Activated CD4-positive, alpha-beta memory T cell treated with anti-CD3 and anti-CD28 coated beads for 36 hours (primary cell): Measurements from ENCODE around the gene SELENON. TPM values are rescaled to one million over a fixed set of nuclear protein-coding genes. Genes with fewer than 3 reads are reported as not detected.
A peak's percentile ranks its signal among the peaks of the same experiment; 100 is the strongest.

Experiments used
- CTCF ChIA-PET: fragments of 350-600 bp; sonication (Branson Sonifier 250); formaldehyde crosslinking; loops from one replicate; lab custom pipeline; 2021; ENCODE audit warnings: antibody characterized with exemption, inconsistent platforms; lab: Charles Lee
- POLR2A ChIA-PET: fragments of 350-600 bp; sonication (Branson Sonifier 250); formaldehyde crosslinking; loops from one replicate; lab custom pipeline; 2021; ENCODE audit warnings: antibody characterized with exemption; lab: Charles Lee
- DNase-seq: peaks from one replicate; pipeline ENCODE4 v3.0.0-alpha.2; 2020
- H3K27ac Mint-ChIP-seq: one replicate; pipeline ENCODE4 v1.8.0; 2021; ENCODE audit warnings: mixed read lengths
- H3K27me3 Mint-ChIP-seq: one replicate; pipeline ENCODE4 v1.8.0; 2021; ENCODE audit warnings: mixed read lengths
- H3K36me3 Mint-ChIP-seq: one replicate; pipeline ENCODE4 v1.8.0; 2021; ENCODE audit warnings: mixed read lengths
- H3K4me1 Mint-ChIP-seq: one replicate; pipeline ENCODE4 v1.8.0; 2021; ENCODE audit warnings: low read depth, mixed read lengths
- H3K4me3 Mint-ChIP-seq: one replicate; pipeline ENCODE4 v1.8.0; 2021; ENCODE audit warnings: mild to moderate bottlenecking, mixed read lengths
- H3K9me3 Mint-ChIP-seq: one replicate; pipeline ENCODE4 v1.8.0; 2021; ENCODE audit warnings: mixed read lengths
- intact Hi-C: fragments of 100-400 bp; cut with micrococcal nuclease; formaldehyde crosslinking; loops from one replicate; pipeline ENCODE4 v1.15.1; 2023
- total RNA-seq, 2 experiments: library from RNA; stranded (reverse); gene quantifications; one replicate each; pipeline ENCODE4 v1.2.3, GENCODE V29; 2021

SELENON gene
- total RNA-seq, 2 experiments from 2014 or later: 26.8 to 26.9 TPM

DNA sequence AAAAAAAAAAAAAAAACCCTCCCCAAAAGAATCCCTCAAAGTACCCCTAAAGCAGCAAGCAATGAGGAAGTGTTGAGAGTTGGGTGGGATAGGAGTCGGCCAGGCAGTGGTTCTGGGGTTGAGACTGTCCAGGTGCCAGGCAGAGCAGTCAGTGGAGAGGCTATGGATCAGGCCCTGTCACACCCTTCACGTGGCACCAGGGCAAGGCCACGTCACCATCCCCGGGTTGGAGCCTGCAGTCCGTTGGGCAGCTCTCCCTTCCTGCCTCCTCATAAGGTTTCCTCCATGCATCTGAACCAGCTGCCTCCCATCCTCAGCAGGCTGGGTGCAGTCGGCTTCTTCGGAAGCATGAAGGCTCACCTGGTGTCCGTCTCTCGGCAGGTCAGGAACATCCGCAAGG, 36.5 kb upstream of the SELENON start:
- ChIA-PET POLR2A (no interaction called here), CTCF (no interaction called here)
- Mint-ChIP-seq H3K36me3 (no peaks in the 10 kb centered on the region), H3K27ac (no peak overlapping the region), H3K27me3 (no peaks in the 10 kb centered on the region), H3K4me1 (peaks cover 9% of the 10 kb centered on the region), H3K4me3 (no peak overlapping the region), H3K9me3 (no peaks in the 10 kb centered on the region)
- no peak for DNase-seq
- intact Hi-C loops: no loop called here

DNA sequence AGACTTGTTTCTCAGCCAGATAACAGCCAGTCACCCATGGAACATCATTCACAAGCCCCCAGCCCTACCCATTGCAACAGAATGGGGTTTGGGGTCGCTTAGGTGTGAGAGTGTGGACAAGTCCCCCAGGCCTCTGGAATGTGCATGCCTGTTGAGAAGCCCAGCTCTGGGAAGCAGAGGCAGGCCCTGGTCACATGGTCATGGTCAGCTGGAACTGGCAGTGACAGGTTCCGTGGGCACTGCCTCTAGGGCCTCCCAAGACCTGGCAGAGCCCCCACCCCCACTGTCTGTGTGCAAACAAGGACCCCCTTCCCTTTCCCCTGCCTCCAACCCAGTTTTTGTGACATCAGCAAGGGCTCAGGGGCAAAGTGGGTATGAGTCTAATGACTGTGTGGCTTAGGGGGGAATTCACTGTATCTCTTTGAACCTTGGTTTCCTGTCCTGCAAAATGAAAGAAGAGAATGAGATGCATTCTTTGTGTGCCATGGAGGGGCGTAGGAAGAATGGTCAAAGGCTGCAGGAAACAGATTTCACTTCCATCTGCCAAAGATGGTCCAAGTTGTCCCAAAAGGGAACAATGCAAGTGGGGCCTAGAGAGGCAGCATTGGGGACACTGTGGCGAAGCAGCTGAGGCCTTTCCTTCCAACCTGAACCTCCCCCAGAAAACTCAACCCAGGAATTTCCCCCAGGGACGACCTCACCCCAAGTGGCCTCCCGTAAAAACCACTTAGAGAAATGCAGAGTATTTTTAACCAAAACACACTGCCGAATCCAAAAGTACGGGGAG, 34.7 kb upstream of the SELENON start:
- DNase-seq: no peak
- ChIA-PET POLR2A (no interaction called here), CTCF (no interaction called here)
- Mint-ChIP-seq H3K27ac (no peak overlapping the region), H3K9me3 (no peaks in the 10 kb centered on the region), H3K36me3 (no peaks in the 10 kb centered on the region), H3K4me3 (no peak overlapping the region), H3K4me1 (peaks cover 20% of the 10 kb centered on the region), H3K27me3 (no peaks in the 10 kb centered on the region)
- intact Hi-C loops: no loop called here

DNA sequence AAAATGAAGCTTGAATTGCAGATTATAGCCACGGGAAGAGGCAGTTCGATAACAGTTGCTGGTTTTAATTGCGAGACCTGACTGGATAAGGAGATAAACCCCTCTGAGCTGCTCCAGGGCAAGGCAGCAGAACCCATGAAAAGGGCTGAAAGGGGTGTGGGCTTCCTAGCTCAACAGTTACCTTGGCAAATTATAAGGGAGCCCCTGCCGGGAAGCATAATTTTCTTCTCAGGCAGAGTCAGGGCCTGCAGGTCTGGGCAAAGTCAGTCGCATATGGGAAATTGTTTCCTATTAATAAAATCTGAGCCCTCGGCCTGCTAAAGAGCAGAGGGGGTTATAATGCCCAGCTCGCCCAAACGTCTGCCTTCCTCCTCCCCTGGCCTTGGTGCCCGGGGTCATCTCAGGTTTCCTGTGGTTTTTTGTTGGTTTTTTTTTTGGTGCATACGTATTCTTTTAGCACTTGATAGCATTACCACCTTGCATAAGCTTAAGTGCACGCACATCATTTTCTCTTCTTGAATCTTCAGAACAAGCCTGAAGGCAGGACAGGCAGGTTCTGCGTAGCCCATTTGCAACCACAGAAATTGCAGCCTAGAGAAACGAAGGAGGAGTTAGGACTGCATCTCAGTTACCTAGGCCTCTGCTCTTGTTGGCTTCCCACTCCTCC, 33.9 kb upstream of the SELENON start:
- H3K4me1 Mint-ChIP-seq: peaks cover 26% of the 10 kb centered on the region

DNA sequence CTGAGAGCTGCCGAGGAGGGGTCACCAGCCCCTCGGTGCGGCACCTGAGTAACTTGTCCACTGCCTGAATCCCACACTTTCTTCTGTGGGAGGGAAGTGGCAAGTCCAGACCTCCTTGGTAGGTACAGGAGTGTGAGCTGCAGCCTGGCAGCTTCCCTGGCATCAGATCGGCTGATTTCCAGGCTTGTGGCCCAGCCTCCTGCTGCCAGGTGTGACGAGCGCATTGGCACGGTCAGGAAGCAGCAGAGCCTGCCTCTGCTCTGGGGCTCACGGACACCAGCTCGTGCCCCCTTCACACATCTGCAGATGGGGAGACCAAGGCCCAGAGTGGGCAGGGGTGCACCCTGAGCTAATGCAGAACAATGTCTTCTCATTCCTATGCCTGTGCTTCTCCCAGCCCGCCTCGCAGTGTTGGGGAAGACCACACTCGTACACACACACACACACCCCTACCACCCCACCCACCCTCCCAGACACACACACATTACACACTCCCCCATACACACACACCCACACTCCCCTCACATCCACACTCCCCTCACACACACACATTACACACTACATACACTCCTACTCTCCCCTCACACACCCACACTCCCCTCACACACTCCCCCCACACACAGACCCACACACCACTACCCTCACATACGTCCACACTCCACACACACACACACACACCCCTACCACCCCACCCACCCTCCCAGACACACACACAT, 33.1 kb upstream of the SELENON start:
- Mint-ChIP-seq H3K4me1 (peaks cover 31% of the 10 kb centered on the region), H3K9me3 (no peaks in the 10 kb centered on the region), H3K27me3 (no peaks in the 10 kb centered on the region), H3K4me3 (no peak overlapping the region), H3K27ac (no peak overlapping the region), H3K36me3 (no peaks in the 10 kb centered on the region)
- POLR2A ChIA-PET: no interaction called here
- DNase-seq: no peak
- intact Hi-C loops: no loop called here
- CTCF ChIA-PET: interaction anchor here (0.6 kb wide), 1 partner anchor 8 kb away, joined by 3 read pairs; no protein-coding TSS in a partner anchor

More for the DNA sequence above, 33.9 kb upstream of the SELENON start:
- Mint-ChIP-seq H3K27me3 (no peaks in the 10 kb centered on the region), H3K36me3 (no peaks in the 10 kb centered on the region), H3K9me3 (no peaks in the 10 kb centered on the region), H3K4me3 (no peak overlapping the region), H3K27ac (no peak overlapping the region)
- no peak for DNase-seq
- intact Hi-C loops: no loop called here
- ChIA-PET POLR2A (no interaction called here), CTCF (interaction anchor here (0.6 kb wide), 1 partner anchor 9 kb away, joined by 3 read pairs; no protein-coding TSS in a partner anchor)

DNA sequence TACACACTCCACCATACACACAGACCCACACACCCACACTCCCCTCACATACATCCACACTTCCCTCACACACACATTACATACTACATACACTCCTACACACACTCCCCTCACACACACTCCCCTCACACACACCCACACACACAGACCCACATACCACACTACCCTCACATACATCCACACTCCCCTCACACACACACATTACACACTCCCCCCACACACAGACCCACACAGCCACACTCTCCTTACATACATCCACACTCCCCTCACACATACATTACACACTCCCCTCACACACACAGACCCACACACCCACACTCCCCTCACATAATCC, 32.6 kb upstream of the SELENON start:
- H3K9me3 Mint-ChIP-seq: no peaks in the 10 kb centered on the region
- CTCF ChIA-PET: no interaction called here
- intact Hi-C loops: no loop called here
- DNase-seq: no peak
- POLR2A ChIA-PET: no interaction called here
- H3K4me3 Mint-ChIP-seq: no peak overlapping the region
- no peaks in the 10 kb centered on the region for H3K36me3 Mint-ChIP-seq
- no peak overlapping the region for H3K27ac Mint-ChIP-seq
- H3K4me1 Mint-ChIP-seq: peaks cover 33% of the 10 kb centered on the region
- H3K27me3 Mint-ChIP-seq: no peaks in the 10 kb centered on the region

DNA sequence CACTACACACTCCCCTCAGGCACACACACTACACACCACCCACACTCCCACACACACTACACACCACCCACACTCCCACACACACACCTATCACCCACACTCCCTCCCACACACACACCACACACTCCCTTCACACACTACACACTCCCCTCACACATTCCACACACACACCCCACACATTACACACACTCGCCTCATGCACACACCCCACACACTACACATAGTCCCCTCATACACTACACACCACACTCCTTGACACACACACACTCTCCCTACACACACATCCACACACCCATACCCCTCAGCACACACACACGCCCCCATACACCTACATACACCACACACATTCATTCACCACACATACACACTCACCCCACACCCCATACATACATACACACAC, 31.0 kb upstream of the SELENON start:
- CTCF ChIA-PET: no interaction called here
- Mint-ChIP-seq H3K36me3 (no peaks in the 10 kb centered on the region), H3K4me1 (peaks cover 49% of the 10 kb centered on the region), H3K4me3 (no peak overlapping the region), H3K27ac (no peak overlapping the region), H3K27me3 (no peaks in the 10 kb centered on the region), H3K9me3 (no peaks in the 10 kb centered on the region)
- DNase-seq: no peak
- intact Hi-C loops: no loop called here
- POLR2A ChIA-PET: no interaction called here

DNA sequence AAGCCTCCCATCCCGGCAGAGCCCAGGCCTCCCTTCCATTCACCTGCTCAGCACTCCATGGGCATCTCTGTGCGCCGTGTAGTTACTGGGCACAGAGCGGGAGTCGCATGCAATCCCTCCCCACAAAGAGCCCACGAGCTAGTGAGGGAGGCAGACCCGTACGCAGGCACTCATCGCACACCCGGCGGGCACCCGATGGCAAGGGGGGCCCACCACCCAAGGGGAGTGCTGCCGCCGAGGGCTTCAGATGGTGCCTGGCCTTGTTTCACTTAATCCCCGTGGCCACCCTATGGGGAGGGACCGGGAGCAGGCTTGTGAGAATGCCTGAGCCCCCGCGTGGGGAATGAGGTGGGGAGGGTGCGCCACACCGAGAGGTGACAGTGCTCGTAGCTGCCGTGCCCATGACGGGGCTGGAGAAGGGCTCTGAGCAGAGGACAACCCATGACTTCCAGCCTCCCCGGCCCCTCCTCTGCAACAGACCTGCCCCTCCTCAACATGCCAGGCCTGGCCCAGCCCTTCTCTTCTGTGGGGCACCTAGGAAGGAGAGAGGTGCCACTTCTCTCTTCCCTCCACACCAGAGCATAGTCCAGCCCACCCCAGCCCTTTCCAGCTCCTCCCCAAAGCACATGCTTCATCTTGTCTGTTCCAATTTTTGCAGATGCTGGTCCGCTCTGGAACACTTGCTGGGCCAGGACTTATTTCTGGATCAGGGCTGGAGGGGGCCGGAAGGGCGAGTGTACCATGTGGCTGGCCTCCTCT, 30.2 kb upstream of the SELENON start:
- H3K27ac Mint-ChIP-seq: no peak overlapping the region
- ChIA-PET CTCF (no interaction called here), POLR2A (no interaction called here)

DNA sequence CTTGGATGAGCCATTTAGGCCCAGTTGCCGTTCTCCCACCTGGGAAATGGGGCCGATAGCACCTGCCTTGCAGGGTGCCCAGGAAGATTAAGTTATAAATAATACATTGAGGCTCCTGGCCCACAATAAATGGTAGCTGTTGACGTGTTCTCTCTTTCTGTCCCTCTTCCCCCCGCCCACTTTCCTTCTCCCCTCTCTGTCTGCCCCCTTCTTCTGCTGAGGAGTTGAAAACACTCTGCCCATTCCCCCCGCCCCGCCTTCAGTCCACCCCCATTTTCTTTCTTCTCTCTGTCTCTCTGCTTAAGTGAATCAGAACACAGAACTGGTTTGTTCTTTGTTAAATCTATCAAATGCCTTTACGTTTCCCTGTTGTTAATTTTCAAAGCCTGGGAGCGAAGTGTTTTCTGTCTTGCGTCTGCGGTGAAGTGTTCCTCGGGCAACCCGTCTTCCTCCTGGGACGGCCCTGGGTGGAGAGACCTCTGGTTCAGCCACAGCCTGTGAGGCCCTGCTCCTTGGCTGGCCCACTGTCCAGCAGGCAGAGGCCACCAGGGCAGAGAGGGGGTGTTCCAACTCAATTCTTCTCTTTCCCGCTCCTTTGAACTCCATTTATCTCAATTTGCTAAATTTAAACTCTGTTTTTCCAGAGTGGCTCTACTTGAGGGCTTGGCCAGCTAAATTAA, 29.3 kb upstream of the SELENON start:
- DNase-seq: no peak
- Mint-ChIP-seq H3K27me3 (no peaks in the 10 kb centered on the region), H3K36me3 (no peaks in the 10 kb centered on the region), H3K4me3 (no peak overlapping the region), H3K9me3 (no peaks in the 10 kb centered on the region), H3K27ac (no peak overlapping the region), H3K4me1 (peaks cover 62% of the 10 kb centered on the region)
- POLR2A ChIA-PET: no interaction called here
- intact Hi-C loops: loop anchor here (5.0 kb wide), 1 partner anchor 73 kb away; no protein-coding TSS in a partner anchor
- CTCF ChIA-PET: no interaction called here

More for the DNA sequence above, 30.2 kb upstream of the SELENON start:
- H3K9me3 Mint-ChIP-seq: no peaks in the 10 kb centered on the region
- no peak for DNase-seq
- no peak overlapping the region for H3K4me3 Mint-ChIP-seq
- H3K36me3 Mint-ChIP-seq: no peaks in the 10 kb centered on the region
- no peaks in the 10 kb centered on the region for H3K27me3 Mint-ChIP-seq
- intact Hi-C loops: loop anchor here (5.0 kb wide), 1 partner anchor 73 kb away; no protein-coding TSS in a partner anchor
- H3K4me1 Mint-ChIP-seq: peaks cover 57% of the 10 kb centered on the region

DNA sequence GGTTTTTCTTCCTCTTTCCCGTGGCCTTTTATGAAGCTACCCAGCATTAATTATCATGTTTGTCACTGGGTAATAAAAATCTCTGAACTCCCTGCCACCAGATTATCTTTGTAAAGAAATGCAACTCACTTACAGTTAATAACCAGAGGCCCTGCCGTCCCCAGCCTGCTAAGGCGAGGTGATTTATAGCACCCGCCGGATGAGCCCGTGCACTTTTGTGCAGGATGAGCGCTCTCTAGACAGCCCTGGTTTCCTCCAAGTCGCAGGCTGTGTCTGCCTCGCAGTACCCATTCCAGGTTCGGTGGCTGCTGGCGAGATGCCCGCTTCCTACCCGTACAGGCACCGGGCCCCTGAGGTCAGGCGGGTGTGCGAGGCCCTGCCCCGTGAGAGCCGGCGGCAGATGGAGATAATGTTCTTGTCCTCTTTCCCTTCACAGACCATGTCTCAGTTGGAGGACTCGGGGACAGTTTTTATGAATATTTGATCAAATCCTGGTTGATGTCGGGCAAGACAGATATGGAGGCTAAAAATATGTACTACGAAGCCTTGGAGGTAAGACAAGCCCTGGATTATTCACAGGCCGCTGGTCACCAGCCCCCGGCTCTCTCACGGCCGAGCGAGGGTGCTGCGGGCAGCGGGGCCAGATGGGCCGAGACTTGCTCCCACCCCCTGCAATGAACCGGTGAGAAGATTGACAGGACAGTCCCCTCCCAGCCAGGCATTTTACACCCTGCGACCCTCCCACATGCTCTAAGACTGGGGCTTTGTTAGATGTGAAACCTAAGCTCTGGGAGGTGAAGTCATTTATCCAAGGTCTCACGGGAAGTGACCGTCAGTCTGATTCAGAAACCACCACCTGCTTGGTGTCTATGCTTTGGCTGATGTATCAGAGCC, 28.5 kb upstream of the SELENON start:
- DNase-seq: peak; percentile 30
- Mint-ChIP-seq H3K4me1 (peaks cover 58% of the 10 kb centered on the region), H3K4me3 (no peak overlapping the region), H3K27ac (no peak overlapping the region), H3K36me3 (no peaks in the 10 kb centered on the region), H3K9me3 (no peaks in the 10 kb centered on the region), H3K27me3 (no peaks in the 10 kb centered on the region)
- ChIA-PET CTCF (no interaction called here), POLR2A (no interaction called here)
- intact Hi-C loops: loop anchor here (5.0 kb wide), 1 partner anchor 74 kb away; no protein-coding TSS in a partner anchor

DNA sequence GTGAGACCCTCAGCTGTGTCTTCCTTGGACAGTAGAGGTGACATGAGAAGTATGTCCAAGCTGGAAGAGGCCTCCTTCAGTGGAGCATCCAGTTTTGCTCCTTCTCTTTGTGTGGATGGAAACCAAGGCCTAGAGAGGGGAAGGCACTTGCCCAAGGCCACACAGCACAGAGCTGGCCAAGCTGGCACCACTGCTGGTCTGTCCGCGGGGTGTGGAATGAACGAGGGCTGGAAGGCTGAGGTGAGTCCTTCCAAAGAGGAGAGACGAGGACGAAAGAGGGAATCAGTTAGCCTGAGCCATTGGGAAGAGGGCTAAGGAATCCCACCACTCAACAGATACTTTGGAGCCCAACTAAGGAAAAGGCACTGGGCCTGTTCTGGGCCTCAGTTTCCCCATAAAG, 27.8 kb upstream of the SELENON start:
- H3K27me3 Mint-ChIP-seq: no peaks in the 10 kb centered on the region
- ChIA-PET POLR2A (no interaction called here), CTCF (no interaction called here)
- no peaks in the 10 kb centered on the region for H3K9me3 Mint-ChIP-seq
- intact Hi-C loops: loop anchor here (5.0 kb wide), 1 partner anchor 75 kb away; no protein-coding TSS in a partner anchor
- no peak overlapping the region for H3K27ac Mint-ChIP-seq
- H3K36me3 Mint-ChIP-seq: no peaks in the 10 kb centered on the region
- peaks cover 58% of the 10 kb centered on the region for H3K4me1 Mint-ChIP-seq
- H3K4me3 Mint-ChIP-seq: no peak overlapping the region
- DNase-seq: no peak
